Head of caudate nucleus (tissue), 42 donors: ENCODE measurements around the gene TNRC6B.
"Not testable (repeated sequence)": the region's sequence is repeated elsewhere in the genome, so short reads cannot be mapped to it uniquely, and the experiment has no call there.

Experiments used
- DNase-seq, 42 donors: peaks; one replicate each; pipeline versions ENCODE4 v3.0.0 to v3.0.0-alpha.2; 2020 to 2021; ENCODE audit warnings: mixed read lengths in 7 of 42
- intact Hi-C: fragments of 100-400 bp; cut with DNase I; formaldehyde crosslinking; loops from one replicate; pipeline ENCODE4 v1.15.0; 2022

TNRC6B gene

DNA sequence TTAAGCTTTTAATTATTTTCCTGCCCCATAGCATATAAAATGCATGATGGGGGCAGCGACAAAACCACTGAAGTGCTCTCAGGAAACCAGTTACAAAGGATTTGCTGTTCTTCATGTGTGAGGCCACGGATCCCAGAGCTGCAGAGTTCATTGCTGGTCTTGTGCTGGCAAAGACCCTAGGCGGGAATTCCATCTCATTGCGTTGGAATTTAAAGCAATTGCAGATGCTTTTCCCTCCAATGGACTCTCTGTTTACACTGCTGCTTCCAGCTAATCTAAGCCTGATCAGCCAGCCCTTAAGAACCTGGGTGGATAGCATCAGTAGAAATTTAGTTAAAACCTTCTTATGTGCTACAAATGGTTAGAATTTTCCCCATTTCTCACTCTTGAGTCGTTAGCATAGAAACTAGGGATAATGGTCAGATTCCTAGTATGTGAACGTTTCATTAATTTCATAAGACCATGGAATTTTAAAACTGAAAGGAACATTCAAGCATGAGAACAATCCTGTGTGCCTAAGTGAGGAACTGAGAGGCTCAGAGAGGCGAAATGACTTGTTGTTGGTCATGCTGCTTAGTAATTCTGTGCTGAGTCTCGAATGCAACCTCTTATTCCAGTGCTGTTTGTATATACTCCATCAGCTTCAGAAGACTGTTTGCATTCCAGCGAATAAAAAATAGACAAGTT is 132.5 kb downstream of the TNRC6B start:
- intact Hi-C loops = no loop called here
- peak in 3 of 42 donors; percentile 13 to 57 (median 37) for DNase-seq

DNA sequence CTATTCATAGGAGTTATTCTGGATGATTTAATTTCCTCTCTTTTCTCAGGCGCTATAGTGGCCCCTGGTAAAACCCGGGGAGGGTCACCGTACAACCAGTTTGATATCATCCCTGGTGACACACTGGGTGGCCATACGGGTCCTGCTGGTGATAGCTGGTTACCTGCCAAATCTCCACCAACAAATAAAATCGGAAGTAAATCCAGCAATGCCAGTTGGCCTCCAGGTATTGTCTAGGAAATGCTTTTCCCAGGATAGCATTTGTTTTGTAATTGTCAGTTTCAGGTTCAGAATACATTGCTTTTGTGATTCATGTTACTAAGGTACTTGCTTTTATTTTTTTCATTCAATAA is 133.0 kb downstream of the TNRC6B start:
- intact Hi-C loops = no loop called here

DNA sequence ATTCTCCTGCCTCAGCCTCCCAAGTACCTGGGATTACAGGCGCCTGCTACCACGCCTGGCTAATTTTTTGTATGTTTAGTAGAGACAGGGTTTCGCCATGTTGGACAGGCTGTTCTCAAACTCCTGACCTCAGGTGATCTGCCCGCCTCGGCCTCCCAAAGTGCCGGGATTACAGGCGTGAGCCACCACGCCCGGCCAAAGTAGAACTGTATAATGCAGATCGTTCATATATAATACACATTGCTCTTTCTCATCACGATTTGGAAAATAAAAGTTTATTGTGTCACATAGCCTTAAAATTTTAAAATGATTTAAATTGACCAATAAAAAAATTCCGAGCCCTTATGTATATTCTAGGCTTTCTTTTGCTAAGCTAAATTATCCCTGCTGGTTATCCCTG is 133.9 kb downstream of the TNRC6B start:
- DNase-seq = peak in 1 of 42 donors; percentile 8
- intact Hi-C loops = not testable (repeated sequence)

More for the DNA sequence above, 133.0 kb downstream of the TNRC6B start:
- peak in 1 of 42 donors; percentile 37 for DNase-seq

DNA sequence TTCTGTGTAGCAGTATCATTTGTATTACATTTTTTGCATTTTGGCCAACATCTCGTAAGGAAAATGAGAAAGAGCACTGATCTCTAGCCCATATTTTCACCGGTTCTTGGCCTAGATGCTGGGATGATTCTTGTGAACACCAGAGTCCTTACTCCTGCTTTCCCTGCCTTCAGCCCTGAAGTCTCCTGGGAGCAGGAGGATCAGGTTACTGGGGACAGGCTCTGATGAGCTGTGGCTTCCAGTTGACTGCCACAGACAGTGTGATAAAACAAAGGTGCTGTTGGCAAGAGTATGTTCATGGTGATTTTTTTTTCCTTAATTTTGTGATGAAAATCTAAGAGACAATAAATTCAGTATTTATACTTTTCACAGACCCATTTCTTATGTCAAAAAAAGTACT is 134.3 kb downstream of the TNRC6B start:
- intact Hi-C loops = no loop called here
- DNase-seq = peak in 1 of 42 donors; percentile 9

DNA sequence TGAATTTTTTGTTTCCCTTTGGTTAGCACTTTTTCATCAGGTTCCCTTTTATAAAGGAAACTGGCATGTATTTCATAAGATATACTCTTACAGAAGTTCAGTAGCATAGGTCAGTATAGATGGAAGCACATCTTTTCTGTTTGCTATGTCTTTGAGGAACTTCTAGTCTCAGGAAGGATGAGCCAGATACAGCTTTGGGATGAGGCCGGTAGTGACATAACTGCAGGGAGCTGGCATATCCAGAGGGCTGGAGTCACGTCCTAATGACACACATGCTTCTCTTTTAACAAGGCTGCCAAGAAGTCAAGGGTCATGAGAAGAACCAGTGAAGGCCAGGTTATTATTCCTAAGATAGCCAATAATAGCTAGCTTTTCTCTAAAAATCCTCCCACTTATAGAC is 135.3 kb downstream of the TNRC6B start:
- intact Hi-C loops = no loop called here
- DNase-seq = peak in 1 of 42 donors; percentile 3

DNA sequence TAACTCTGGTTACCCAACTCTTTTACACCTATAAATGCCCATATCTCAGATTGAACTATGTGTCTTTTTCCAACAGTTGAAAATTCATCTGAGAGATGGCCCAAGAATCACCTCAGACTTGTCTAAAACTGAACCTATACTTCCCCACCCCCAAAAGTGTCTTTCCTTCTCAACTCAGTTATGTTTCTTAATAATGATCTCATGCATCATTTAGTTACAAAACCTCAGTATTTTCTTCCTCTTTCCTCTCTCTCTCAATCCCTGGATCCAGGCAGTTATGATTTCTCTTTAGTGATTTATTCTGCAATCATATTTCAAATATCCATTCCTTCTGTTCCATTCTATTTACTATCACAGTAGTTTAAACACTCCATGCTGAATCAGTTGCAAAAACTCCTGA is 136.3 kb downstream of the TNRC6B start:
- DNase-seq = no peak
- intact Hi-C loops = no loop called here

DNA sequence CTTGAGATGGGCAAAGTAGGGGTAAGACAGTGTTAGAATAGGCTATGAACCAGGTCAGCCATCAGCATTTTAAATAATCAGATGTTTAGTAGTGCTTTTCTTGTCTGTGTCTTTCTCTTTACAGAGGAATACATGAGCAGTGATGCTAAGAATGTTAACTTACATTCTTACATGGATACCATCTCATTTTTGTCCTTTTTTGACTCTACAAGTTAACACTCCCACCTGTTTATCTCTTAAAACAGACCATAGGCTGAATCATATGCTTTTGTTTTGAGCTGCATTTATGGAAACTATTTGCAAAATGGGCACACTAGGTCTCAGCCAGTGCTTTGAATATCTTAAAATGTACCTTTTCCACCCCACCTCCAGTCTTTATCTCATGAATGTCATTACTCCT is 143.0 kb downstream of the TNRC6B start:
- intact Hi-C loops = no loop called here
- no peak for DNase-seq

DNA sequence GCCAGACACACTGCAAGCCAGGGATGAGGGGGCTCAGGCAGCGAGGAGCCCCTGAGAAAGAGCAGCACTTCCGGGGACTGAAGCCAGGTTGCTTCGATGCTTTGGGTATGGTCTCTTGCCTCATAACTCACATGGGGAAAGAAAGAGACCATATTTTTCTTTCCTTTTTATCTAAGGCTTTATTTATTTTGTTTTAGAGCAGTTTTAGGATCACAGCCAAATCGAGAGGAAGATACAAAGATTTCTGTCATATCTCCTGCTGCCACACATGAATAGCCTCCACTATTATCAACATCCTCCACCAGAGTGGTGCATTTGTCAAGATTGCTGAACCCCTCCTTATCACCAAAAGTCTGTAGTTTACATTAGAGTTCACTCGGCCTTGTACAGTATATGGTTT is 144.3 kb downstream of the TNRC6B start:
- intact Hi-C loops = no loop called here
- DNase-seq = no peak

DNA sequence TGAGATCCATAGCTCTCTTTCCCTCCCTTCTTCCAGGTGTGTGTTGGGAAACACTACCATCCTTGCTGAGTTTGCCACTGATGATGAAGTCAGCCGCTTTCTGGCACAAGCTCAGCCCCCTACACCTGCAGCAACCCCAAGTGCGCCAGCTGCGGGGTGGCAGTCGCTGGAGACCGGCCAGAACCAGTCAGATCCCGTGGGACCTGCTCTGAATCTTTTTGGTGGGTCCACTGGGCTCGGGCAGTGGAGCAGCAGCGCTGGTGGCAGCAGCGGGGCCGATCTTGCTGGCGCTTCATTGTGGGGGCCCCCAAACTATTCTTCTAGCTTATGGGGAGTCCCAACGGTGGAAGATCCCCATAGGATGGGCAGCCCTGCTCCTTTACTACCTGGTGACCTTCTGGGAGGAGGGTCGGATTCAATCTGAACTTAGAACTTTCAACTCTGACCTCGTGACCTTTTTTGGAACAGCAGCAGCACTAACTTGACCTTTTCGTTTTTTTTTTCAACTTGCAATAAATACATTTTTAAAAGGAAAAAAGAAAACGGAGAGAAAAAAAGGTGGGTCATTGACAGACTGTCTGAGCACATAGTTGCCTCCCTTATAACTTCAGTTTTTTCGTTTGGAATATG is 145.2 kb downstream of the TNRC6B start:
- intact Hi-C loops = no loop called here
- DNase-seq = no peak

DNA sequence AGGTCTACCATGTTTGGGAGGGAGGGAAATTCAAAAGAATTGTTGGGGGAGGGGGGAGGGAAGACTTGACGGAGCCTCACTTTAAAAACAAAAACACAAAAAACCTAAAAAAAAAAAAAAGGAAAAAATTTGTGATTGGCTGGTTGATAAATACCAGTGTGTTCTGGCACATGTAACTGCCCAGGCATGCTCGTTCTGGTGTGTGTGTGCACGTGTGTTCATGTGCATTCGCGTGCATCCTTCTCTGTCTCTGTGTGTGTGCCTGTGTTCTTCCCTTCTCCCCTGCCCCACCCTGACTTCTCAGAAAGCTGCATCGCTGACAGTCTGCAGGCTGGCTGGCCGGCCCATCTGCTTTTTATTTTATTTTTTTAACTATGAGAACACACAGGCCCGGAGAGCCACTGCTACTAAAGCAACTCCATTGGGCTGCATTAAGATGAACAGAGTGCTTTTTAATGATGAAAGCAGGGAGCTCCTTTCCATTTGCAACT is 146.0 kb downstream of the TNRC6B start:
- no peak for DNase-seq
- intact Hi-C loops = no loop called here

DNA sequence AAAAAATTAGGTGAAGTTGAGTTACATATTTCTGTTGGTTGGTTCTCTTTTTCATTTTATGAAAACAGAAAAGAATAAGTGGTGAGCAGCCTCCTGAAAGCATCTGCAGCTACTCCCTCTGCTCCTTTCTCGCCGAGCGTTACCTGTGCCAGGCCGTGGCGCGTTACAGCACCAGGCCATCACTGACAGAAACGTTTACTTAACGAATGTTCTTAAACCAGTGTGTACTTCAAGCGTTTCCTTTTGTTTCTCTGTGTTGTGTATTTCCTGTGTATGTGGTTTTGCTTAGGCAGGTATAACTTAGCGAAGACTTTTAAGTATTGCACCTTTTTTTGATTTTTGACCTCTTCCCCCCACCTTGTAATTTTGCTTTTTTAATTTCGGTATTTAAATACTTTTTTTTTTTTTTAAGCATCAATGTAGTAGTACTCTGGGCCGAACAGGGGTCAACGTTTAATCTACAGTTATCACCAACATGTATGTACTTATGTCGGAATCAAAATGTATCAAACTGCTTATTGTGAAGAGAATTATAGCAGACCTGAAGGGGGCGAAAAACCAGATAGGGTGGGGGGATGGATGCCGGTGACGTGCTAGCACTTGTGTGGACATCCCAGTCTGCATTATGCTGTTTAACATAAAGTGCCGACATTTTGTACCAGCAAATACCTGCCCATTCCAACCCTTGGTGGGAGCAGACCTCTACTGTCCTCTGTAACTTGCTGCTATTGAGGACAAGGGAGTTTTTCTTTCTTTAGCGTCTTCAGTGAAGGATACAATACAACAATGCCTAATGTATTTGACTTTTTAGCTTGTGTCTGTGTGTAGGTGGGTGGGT is 147.0 kb downstream of the TNRC6B start:
- intact Hi-C loops = no loop called here

DNA sequence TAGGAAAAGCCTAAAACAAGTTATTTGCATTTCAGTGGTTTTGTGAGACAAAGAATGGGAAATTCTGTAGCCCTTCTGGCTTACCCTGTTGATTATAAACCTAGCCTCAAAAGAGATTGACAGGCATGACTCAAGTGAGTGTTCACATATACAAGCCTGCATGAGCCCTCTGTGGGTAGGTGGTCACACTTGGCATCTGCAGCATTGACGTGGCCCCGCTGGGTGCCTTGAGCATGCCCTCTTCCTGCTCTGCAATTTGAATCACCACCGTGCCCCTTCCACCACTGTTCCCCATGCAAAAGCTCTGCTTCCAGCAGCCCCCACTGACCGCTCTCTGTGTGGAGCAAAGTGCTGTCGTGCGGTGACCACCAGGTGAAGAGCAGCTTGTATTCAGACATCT is 147.6 kb downstream of the TNRC6B start:
- intact Hi-C loops = no loop called here
- DNase-seq = no peak

More for the DNA sequence above, 147.0 kb downstream of the TNRC6B start:
- no peak for DNase-seq

DNA sequence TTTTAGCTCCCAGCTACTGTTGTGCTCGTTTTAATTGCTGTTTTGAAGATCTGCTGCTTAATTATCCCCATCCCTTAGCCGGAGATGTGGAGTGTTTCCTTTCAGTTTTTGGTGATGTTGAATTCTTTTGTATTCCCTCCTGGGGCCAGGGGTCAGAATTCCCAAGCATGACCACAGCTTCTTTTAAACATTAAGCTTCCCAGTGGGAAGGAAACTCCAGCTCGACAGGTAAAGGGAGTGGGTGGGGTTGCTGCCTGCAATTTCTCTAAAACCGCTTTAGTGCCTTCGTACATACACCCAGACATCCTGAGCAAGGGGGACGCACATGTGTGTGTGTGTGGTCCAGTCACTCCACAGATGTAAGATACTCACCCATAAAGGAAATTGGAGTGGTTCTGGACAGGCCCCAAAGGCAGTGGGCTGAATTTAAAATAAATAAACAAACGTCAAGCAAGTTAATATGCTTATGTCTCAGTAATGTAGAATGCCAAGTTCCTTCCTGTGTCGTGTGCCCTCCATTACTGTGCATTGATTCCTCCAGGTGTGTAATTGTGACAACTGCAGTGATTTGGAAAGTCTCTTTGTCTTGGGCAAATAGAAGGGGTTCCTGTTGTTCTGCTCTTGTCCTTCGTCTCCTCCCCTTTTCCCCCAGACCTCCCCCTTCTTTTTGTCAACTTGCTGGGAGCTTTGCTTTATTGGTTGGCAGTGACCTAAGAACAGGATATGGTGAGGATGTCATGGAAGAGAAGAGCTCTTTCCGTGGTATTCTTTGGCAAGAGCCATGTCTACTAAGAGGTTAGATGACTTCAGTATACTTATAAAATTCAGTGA is 149.4 kb downstream of the TNRC6B start:
- DNase-seq = no peak
- intact Hi-C loops = no loop called here

DNA sequence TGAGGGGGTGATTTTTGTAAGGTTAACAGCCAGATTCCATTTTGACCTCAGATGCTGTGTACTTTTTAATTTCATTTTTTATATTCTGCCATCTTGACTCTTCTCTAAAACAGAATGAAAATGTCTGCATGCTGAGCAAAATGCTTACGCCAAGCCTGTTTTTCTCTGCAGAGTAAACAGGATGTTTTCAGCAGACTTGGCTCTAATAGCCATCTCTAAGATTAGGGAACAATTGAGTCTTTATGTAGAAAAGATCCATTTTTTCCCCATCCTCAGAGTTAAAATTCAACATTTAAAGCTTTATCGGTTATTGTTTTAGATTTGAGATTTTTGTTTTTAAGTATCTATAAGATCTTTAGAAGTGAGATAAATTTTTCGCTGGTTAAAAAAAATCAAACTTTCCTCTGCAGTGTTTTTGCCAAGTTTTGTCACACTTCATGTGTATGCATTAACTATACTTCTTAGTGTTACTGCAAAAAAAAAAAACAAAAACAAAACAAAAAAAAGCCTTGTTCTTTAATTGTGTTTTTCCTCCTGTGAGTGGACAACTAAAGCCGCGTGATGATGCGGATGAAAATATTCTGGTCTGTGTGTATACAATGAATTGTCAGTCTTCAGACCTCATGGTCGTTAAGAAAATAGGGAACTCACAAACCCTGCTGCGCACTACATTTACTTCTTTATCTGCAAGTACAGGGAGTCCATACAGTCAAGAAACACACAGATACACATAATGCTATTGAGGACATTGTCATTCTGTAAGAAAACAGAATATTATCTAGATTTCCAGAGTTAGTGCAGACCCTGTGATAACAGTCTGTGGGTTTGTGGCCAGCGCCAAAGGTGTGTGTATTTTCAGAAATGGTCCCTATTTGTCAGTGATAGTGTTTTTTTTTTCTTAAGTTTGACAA is 151.1 kb downstream of the TNRC6B start:
- peak in 5 of 42 donors; percentile 12 to 43 (median 30) for DNase-seq
- intact Hi-C loops = no loop called here

DNA sequence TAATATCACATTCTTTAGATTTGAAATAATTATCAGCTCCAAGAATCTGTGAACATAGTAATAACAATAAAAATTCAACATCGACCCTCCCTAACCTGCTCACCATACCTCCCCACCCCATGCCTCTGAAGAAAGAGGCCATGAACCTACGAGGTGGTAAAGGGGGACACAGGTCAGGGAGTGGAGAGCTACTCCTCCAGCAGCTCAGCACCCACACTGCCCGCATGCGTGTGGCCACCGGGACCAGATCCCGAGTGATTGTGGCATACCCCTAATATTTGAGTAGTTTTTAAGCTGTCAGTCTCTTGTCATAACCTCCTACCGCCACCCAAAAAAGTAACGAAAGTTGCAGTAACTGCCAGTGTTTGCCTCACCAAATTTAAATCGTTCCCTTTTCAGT is 151.7 kb downstream of the TNRC6B start:
- DNase-seq = no peak
- intact Hi-C loops = no loop called here

DNA sequence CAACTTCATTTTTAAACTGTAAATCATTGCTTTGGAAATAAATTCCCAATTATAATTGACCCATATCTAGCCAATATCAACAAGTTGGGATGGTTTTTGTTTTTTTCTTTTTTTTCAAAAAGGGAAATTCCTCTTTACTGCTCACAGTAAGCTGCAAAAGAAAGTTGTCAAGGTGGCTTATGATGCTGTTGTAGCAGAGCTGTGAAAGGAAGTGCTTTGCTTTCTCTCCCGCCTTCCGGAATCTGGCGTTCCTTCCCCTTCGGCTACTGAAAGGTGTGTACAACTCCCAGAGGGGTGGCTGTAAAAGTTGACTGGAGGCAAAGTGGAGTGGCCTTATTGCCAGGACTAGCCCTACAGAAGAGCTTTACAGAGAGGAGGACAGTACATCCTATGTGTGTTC is 152.4 kb downstream of the TNRC6B start:
- DNase-seq = no peak
- intact Hi-C loops = no loop called here

DNA sequence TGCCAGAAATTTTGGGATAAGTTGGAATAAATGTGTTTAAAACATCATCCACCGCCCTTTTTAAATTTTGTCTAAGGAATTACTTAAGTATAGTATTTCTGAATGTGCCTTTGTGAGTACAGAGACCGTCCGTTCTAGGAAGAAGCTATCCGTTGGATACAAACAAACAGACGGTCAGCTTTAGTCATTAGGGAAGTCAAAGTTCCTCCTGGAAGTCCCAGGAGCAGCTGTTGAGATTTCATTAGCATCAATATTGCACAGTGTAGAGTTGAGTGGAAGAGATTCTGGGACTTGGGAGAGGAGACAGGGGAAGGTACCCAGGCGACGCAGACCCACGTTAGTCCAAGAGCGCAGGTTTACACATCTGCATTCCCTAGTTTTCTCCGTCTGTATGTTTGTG is 152.9 kb downstream of the TNRC6B start:
- intact Hi-C loops = no loop called here
- DNase-seq = no peak

DNA sequence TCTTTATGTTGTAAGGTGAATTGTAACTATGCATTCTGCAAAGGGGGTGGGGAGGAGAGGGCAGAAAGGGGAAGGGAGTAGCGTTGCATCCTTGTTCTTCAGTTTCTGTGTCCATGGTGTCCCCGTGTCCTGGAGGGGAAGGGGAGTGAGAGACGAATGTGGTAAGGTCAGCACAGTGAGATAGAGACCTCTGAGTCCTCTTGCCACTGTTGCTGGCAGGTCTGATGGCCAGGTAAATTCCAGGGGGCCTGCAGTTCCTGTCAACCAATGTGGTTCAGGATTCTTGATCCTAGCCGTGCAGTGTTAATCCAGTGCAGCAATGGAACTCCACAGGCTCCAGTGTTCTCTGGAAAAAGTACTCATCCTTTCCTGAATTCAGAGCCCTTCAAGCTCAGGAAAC is 154.0 kb downstream of the TNRC6B start:
- intact Hi-C loops = no loop called here

More for the DNA sequence above, 154.0 kb downstream of the TNRC6B start:
- no peak for DNase-seq
